HL-60/S4 treated with retinoic acid at 250 ng/mL for 4 days and 3 days (cell line): ENCODE results near the gene KIF2C.
"Not testable (repeated sequence)": the region's sequence is repeated elsewhere in the genome, so short reads cannot be mapped to it uniquely, and the experiment has no call there.

Experiments
- in situ Hi-C: fragments of 300-500 bp; cut with MboI; formaldehyde crosslinking; loops from 2 replicates; pipeline ENCODE4 v1.7.0; 2022; ENCODE audit warnings: low sequenced_read_pairs

KIF2C gene

DNA sequence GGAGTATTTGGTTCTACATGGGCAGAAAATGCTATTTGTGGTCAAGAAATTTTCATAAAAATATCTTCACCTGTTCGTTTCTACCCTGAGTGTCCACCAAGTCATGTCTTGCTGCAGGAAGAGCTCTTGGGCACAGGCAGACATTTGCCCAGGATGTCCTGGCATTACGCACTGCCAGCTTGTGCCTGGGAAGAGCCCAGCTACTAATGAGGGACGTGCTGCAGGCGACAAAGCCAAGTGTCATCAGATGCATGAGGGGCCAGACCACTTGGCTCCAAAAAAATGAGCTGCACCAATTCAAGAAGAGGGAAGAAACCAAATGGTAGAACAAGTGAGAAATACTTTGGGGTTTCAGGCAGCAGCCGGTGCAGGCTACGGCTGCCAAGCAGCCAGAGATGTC lies 21.5 kb upstream of the KIF2C start:
- in situ Hi-C loops: no loop called here

DNA sequence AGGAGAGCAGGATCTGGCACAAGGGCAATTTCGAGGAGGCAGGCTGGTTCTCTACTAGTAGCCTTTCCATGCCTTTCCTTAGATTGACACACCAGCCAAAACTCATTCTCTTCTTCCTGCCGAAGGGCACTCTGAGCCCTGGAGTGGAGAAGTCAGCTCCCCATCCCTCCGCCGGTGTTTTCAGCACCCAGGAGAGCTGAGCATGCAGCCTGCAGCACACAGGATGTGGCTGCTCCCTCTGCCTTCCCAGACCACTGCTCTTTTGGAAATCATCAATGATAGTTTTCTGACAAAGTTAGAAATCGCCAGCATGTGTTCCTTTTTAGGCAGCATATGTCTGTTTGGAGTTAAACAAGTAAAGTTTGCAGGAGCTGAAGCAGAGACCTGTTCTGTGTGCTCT lies 20.3 kb upstream of the KIF2C start:
- in situ Hi-C loops: no loop called here

DNA sequence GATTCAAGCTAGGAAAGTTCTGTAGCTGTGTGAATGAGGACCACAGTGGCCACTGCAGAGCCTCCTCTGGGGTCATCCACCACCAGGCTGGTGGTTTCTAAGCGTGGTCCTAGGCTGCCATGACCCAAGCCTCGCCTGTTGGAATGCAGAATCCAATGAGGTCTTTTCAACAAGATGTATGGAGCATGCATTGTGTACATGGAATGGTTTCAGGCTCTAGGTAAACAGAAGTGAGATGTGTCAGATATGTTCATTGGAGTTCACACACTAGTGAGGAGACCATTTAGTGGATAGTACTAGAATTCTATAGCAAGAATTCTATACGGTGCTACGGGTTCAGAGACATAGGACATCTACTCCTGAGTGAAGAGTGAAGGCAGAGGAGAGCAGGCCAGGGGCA lies 19.4 kb upstream of the KIF2C start:
- in situ Hi-C loops: no loop called here

DNA sequence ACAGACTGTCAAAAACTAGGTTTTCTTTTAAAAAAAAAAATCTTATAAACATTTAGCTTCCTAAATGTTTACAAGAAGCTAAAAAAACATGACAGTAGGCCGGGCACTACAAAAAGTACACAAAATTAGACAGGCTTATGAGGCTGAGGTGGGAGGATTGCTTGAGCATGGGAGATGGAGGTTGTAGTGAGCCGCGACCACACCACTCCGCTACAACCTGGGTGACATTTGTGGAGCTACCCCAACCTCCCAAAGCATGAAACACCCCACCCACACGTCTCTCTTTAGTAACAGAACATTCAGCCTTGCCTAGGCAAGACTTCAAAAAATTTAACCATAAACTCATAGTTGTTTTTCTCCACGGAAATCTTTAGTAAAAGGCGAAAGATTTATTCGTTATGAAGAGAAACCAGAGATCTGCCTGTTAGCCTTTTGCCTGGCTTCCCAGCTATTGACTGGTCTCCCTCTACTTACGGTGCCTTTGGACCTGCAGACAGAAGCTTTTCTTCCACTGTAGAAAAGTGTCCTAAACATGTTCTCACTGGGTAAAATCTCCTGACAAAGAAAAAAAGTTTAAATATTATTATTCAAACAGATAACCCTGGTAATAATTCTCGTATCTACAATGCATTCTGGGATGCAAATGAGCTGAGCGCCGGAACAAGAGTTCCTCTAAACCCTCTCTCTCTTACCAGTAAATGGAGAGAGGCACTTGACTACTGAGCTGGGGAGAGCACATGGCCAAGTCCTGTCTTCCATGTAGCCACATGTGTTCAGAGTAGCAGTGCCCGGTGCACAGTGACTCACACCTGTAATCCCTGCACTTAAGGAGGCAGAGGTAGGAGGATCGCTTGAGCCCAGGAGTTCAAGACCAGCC lies 17.9 kb upstream of the KIF2C start:
- in situ Hi-C loops: no loop called here

DNA sequence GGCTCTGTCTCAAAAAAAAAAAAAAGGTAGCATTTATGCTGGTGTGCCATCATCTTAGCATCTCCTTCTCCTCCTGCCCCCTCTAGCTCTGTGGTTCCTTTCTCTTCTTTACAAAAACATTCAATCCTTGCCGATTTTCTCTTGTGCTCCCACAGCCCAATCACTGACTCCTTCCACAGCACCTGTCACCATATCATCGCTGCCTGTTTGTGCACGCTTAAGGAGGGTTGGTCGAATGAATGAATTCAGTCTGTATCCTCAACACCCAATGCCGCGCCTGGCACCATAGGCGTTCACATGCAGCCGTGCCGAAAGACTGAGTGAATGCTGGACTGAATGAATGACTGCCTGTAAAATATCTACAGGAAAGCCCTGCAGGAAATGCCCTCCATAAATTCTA lies 16.6 kb upstream of the KIF2C start:
- in situ Hi-C loops: no loop called here

DNA sequence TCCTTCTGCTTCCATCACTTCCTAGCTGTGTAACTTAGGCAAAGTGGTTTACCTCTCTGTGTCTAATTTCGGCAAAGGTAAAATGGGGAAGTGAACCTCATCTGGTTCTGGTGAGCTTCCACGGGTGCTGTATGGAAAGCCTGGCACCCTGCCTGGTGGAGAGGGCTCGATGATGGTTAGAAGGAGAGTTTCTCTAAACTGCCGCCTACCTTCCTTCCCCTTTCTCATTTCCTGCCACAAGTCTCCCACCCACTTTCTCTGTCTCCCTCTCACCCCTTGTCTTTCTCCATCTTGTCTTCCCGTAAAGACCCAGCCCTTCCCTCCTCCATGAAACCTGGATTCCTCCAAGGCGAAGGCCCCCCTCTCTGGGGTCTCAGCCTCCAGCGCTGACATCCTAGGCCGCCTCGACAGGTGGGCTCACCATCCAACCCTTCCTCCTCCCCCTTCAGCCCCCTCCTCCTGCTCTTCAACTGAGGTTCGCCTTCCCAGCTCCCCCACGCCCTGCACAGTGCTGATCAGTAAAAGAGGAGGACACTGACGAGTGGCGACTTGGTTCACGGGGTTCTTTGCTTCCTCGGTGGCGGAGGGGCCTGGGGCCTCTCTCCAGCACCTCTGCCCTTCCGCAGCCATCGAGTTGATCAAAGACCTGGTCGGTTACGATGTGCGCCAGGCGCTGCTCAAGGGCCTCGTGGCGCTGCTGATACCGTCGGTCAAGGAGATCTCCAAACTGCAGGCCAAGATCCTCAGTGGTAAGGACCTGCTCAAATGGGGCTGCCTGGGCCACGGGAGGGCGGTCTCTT lies 15.9 kb upstream of the KIF2C start:
- in situ Hi-C loops: no loop called here

DNA sequence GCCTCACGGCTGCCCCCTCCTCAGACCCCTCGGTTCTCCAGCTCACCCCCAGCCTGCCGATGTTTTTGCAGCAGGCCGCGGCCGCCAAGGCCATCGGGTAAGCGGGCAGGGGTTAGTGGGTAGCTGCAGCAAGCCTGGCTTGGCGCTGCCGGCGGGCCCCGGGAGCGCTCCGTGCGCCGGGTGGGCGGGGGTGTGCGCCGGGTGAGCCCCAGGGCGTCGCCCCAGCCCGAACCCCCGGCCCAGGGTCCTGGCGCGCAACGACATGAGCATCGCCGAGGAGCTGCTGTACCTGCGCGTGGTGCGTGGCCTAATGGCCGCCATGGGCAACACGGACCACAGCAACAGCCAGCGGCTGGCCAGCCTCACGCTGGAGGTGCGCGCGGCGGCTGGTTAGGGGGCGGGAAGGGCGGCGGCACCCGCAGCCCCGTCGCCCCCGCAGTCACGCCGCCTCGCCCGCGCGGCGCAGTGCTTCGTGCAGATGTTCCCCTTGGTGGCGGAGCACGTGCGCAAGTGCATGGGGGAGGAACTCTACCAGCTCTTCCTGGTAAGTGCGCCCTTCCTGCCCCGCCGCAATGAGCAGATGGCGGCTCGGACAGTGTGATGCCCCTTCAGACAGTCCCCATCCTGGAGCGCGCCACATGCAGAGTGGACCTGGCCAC lies 15.2 kb upstream of the KIF2C start:
- in situ Hi-C loops: no loop called here

DNA sequence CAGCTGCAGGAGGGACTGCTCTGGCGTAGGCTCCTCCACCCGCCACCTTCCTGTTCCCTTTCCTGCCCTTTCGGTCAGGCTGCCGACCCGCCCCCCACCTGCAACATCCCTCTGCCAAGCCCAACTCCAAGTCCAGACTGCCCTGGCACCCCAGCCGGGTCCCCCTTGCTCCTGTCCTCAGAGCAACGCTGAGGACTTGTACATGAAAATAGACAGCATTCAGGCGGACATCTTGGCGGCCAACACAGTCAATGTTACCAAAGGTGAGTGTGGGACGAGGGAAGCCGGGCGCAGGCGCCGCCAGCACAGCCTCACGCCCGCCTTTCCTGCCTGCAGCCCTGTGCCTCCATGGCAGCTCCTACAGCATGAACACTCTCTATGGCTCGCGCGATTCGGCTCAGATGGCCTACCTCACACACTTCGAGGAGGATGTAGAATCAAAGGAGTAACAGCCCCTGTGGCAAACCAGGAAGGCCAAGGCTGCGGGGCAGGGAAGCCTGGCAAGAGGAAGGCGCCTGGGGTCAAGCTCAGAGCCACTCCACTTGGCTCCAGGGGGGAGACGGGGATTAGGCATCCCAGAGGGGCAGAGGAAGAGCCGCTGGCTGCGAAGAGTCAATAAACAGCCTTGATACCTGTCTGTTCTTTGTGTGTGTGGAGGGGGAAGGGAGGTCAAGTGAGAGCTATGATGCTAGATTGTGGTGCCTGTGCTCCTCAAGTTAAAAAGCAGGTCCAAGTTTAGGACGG lies 14.5 kb upstream of the KIF2C start:
- in situ Hi-C loops: no loop called here

DNA sequence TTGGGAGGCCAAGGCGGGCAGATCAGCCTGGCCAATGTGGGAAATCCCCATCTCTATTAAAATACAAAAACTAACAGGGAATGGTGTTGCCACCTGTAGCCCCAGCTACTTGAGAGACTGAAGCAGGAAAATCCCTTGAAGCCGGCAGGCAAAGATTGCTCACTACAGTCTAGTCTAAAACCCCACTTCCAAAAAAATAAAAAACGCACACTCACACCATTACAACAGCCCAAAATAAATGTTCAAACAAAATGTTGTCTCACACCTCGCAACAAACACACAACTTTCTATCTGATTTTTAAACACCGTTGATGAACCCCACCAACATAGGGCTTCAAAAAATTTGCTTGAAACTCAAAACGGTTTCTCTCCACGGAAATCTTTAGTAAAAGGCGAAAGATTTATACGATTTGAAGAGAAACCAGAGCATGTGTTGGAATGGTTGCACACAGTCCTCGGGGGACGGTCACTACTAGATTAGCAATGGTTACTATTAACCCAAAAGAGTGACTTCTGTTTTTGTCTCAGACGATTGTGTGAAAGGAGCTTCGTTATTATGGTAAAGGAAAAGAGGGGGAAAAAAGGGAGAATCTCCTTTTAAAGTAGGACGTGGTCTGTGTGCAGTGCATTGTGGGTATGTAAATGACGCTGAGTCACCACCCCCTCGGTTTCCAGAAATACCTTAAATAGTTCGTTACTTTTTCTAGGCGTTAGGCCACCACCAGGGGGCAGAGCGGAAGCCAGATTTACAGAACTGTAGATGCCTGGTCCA lies 8.7 kb upstream of the KIF2C start, which contains the start of gene RNU5D-1:
TSS of gene RNU5D-1 (minus strand) at position 430 of the 772 bp plus-strand sequence.
- in situ Hi-C loops: loop anchor here (5.0 kb wide), 1 partner anchor 41 kb away; no protein-coding TSS in a partner anchor

DNA sequence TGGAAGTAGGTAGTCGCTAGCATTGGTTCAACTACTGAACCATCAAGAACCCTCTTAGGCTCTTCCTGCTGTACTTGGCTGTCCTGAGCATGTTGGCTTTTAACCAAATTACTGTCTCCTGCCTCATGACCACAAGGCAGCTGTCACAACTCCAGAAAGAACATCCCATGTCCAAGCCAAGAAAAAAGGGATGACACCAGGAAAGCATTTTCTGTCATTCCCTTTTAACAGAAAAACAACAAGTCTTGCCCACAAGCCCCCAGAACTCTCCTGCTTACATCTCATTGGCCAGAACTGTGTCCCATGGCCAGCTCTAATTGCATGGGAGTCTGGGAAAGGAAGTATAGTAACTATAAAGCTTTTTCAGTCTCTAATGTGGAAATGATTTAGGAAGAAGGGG lies 6.3 kb upstream of the KIF2C start:
- in situ Hi-C loops: loop anchor here (5.0 kb wide), 1 partner anchor 39 kb away; no protein-coding TSS in a partner anchor

DNA sequence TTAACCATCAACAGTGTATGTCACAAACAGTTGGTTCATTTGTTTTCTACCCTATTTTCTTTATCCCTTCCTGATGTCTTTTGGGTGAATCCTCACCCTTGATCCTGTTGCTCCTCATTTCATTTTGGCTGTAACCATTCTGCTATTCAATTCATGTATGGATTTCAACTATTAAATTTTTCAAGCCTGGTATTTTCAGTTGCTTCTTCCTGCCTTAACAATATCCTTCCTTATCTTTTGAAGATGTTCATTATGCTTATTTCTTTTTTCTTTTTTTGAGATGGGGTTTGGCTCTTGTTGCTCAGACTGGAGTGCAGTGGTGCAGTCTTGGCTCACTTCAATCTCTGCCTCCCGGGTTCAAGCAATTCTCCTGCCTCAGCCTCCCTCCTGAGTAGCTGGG lies 5.9 kb upstream of the KIF2C start:
- in situ Hi-C loops: loop anchor here (5.0 kb wide), 1 partner anchor 39 kb away; no protein-coding TSS in a partner anchor

DNA sequence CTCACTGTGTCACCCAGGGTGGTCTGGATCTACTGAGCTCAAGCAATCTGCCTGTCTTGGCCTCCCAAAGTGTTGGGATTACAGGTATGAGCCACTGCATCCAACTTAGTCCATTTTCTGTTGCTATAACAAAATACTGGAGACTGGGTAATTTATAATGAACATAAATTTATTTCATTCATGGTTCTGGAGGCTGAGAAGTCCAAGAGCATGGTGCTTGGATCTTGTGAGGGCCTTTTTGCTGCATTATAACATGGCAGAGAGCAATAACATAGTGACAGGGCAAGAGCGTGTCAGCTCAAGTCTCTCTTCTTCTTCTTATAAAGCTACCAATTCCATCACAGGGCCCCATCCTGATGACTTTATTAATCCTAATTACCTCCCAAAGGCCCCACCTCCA lies 3.6 kb upstream of the KIF2C start:
- in situ Hi-C loops: no loop called here

DNA sequence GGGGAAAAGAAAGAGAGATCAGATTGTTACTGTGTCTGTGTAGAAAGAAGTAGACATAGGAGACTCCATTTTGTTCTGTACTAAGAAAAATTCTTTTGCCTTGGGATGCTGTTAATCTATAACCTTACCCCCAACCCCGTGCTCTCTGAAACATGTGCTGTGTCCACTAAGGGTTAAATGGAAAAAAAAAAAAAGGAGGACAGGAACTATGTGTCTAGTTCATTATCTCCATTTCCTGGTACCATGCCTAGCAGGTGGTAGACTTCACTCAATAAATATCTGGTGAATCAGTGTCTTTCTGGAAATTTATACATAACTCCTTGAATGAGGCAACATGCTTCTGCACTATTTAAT lies 707 bp upstream of the KIF2C start:
- in situ Hi-C loops: not testable (repeated sequence)

DNA sequence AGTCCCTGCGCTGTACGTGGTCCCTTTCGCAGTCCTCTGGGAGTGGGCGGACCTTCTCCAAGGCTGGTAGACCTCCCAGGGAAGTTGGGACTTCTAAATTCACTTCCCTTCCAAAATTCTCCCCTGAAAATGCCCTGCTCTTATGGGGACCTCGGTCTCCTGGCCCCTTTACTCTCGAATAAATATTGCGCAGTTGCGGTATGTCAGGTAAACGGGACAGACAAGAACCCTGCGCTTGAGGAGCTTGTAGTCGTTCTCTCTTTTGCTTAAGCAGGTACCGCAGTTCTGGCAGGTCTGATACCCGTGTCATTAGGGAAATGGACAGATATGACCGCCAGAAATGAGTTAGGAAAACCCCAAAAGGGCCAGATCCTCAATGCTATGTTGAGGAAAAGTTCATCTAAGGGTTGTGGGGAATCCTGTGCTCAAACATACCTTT lies 561 bp downstream of the KIF2C start:
- in situ Hi-C loops: no loop called here

DNA sequence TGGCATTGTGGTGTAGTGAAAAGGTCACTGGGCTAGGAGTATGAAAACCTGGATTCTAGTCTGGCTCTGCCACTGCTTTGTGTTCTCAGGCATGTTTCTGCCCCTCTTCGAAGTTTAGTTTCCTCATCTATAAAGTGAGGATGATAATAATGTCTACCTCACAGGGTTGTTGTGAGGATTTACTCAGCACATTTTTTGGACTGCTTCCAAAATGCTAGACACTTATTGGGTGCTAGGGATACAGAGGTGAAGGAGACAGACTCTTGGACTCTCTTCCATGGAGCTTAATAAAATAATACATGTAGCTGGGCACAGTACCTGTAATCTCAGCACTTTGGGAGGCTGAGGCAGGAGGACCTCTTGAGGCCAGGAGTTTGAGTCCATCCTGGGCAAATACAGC lies 3.6 kb downstream of the KIF2C start:
- in situ Hi-C loops: no loop called here

DNA sequence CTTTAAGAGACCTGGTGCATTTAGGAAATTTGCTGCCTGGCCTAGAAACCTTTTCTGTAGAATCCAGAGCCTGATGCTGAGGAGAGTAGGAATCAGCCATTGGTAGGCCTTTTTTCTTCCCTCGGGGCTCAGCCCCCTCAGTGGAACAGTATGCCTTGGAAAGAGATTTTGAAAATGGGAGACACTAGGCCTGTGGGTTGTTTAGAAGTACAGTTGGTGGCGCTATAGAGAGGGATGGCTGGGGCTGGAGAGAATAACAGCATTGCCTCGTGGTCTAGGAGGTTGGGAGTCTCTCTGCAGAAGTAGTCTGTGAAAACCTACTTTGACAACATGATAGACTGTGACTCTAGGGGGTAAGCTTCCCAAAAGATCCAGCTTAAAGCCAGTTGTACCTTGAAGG lies 8.2 kb downstream of the KIF2C start:
- in situ Hi-C loops: no loop called here

DNA sequence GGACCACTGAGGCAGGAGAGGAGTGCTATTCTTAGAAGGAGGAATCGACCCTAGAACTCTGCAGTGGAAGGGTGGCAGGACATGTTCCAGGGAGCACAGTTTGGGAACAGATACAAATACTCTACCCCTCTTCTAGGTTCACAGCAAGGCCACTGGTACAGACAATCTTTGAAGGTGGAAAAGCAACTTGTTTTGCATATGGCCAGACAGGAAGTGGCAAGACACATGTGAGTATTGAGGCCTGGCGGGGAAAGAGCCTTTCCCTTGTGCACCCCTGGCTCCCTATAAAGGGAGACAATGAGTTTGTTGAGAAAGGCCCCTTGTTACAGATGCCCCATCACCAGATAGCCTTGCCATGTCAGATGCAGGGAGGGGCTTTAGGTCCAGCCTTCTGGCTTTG lies 17.8 kb downstream of the KIF2C start:
- in situ Hi-C loops: no loop called here

DNA sequence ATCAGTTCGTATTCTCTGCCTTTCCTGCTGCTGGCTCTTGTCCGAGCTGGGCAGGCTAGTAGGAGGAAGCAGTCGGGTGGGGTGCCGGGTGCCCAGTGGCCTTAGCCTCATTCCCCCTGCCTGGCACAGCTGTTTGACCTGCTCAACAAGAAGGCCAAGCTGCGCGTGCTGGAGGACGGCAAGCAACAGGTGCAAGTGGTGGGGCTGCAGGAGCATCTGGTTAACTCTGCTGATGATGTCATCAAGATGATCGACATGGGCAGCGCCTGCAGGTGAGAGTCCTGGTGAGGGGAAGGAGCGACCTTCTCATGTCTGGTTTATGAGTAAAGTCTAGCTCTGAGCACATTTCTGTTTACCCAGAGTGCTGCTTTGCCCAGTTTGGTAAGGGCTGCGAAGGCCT lies 19.4 kb downstream of the KIF2C start:
- in situ Hi-C loops: no loop called here

DNA sequence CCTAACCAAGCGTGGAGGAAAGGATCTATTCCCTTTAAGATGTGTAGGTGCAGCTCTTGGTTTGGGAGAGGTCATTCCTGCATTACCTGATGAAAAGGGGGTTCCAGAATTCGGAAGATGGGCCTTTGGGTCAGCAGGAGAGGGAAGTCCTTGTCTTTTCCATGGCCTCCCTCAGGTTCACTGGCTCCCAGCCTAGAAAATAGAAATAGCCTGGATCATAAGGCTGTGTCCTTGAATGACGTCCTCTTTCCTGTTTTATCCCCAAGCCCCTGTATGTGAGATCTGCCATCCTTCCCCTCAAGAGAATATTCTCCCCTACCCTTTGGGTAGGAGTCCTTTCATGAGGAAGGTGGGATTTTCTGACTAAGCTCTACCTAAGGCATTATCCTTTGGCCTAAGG lies 21.2 kb downstream of the KIF2C start:
- in situ Hi-C loops: no loop called here

DNA sequence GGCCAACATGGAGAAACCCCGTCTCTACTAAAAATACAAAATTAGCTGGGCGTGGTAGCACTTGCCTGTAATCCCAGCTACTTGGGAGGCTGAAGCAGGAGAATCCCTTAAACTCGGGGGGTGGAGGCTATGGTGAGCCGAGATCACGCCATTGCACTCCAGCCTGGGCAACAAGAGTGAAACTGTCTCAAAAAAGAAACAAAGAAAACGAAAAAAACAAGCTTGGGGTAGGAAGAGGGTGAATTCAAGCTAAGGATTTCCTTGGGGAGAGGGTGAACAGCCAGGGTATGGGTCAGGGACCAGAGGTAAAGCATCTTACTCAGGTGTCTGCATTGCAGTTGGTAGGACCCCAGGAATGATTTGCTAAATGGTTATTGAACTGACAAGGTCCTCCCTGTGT lies 26.8 kb downstream of the KIF2C start:
- in situ Hi-C loops: not testable (repeated sequence)
